Measurements from ENCODE around the gene ATG16L1. TPM values are rescaled to one million over a fixed set of nuclear protein-coding genes. Genes with fewer than 3 reads are reported as not detected.

Gene ATG16L1
- 24.2 and 29.3 TPM in 2 replicates for total RNA-seq

DNA sequence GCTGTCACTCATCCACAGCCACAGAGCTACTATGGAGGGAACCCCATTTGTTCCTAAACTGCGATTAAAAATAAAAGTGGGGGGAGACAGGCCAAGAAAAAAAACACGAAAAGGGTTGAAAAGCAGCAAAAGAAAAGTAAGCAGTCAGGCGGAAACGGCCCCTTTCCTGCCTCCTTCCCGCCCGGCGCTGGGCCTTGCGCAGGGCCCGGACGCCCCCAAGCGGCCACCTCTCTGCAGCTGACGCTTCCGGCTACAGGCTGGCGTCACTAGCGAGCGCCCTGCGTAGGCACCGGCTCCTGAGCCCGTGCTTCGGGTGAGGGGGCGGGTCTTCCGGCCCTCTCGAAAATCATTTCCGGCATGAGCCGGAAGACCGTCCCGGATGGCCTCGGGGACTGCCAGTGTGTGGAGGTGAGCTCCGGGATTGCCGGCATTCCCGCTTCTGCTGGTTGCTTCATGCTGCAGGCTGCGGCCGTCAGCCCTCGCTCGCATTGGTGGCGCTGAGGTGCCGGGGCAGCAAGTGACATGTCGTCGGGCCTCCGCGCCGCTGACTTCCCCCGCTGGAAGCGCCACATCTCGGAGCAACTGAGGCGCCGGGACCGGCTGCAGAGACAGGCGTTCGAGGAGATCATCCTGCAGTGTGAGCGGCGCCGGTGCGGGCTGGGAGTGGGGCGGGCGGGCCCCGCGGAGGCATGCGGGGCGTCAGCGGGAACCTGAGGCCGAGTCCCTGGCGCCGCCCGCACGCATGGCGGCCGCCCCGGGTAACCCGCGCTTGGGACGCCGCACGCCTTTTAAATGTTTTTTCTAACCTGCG lies at the start of gene ATG16L1:
Gene ATG16L1, plus strand, starts transcription at position 368 of the 811 bp plus-strand sequence. Its CDS starts 155 bp downstream, at position 523.
- Histone ChIP-seq H3K4me2 (ENCODE audit: insufficient read depth, low read length) (peak within 1 kb of the TSS; percentile 96), H2AFZ (ENCODE audit: low read length) (peak within 1 kb of the TSS; percentile 94), H3K4me1 (ENCODE audit: insufficient read depth, low read length) (peaks cover 13% of the 10 kb centered on the region), H4K20me1 (ENCODE audit: insufficient read depth, low read length) (peaks cover 23% of the 10 kb centered on the region), H3K27ac (ENCODE audit: low read depth, low read length) (peak within 1 kb of the TSS; percentile 80), H3K9me3 (ENCODE audit: low read depth, low read length) (no peaks in the 10 kb centered on the region), H3K27me3 (ENCODE audit: insufficient read depth, low read length) (no peaks in the 10 kb centered on the region), H3K4me3 (ENCODE audit: insufficient read depth, low read length) (peak within 1 kb of the TSS; percentile 91), H3K36me3 (ENCODE audit: insufficient read depth, low read length) (peaks cover 8% of the 10 kb centered on the region), H3K79me2 (ENCODE audit: insufficient read depth, low read length) (peaks cover 49% of the 10 kb centered on the region)
- peak; percentile 100 for DNase-seq (ENCODE audit: insufficient read length, low spot score, missing footprints)
- TF ChIP-seq, protein P1, sequence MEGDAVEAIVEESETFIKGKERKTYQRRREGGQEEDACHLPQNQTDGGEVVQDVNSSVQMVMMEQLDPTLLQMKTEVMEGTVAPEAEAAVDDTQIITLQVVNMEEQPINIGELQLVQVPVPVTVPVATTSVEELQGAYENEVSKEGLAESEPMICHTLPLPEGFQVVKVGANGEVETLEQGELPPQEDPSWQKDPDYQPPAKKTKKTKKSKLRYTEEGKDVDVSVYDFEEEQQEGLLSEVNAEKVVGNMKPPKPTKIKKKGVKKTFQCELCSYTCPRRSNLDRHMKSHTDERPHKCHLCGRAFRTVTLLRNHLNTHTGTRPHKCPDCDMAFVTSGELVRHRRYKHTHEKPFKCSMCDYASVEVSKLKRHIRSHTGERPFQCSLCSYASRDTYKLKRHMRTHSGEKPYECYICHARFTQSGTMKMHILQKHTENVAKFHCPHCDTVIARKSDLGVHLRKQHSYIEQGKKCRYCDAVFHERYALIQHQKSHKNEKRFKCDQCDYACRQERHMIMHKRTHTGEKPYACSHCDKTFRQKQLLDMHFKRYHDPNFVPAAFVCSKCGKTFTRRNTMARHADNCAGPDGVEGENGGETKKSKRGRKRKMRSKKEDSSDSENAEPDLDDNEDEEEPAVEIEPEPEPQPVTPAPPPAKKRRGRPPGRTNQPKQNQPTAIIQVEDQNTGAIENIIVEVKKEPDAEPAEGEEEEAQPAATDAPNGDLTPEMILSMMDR (IDR thresholded peaks at IDR 0.05; ENCODE audit: extremely low read depth, low read depth, low read length), result peak; percentile 91

GRCh38 chr2:233202531-233202944 lies 48.9 kb upstream of the ATG16L1 start:
- H2AFZ ChIP-seq (ENCODE audit: low read length), result no peak overlapping the region
- no peak overlapping the region for H3K4me3 ChIP-seq (ENCODE audit: insufficient read depth, low read length)
- H3K36me3 ChIP-seq (ENCODE audit: insufficient read depth, low read length), result no peaks in the 10 kb centered on the region
- DNase-seq (ENCODE audit: insufficient read length, low spot score, missing footprints), result no peak
- peaks cover 9% of the 10 kb centered on the region for H3K27me3 ChIP-seq (ENCODE audit: insufficient read depth, low read length)
- H3K27ac ChIP-seq (ENCODE audit: low read depth, low read length), result no peak overlapping the region
- H4K20me1 ChIP-seq (ENCODE audit: insufficient read depth, low read length), result no peaks in the 10 kb centered on the region
- no peaks in the 10 kb centered on the region for H3K4me1 ChIP-seq (ENCODE audit: insufficient read depth, low read length)
- no peak overlapping the region for H3K4me2 ChIP-seq (ENCODE audit: insufficient read depth, low read length)
- peaks cover 6% of the 10 kb centered on the region for H3K9me3 ChIP-seq (ENCODE audit: low read depth, low read length)
- TF ChIP-seq, protein P1 (IDR thresholded peaks at IDR 0.05; ENCODE audit: extremely low read depth, low read depth, low read length), result no peak
- H3K79me2 ChIP-seq (ENCODE audit: insufficient read depth, low read length), result no peaks in the 10 kb centered on the region

- Histone ChIP-seq H3K4me2 (ENCODE audit: insufficient read depth, low read length) (no peak overlapping the region), H4K20me1 (ENCODE audit: insufficient read depth, low read length) (no peaks in the 10 kb centered on the region), H3K9me3 (ENCODE audit: low read depth, low read length) (peaks cover 6% of the 10 kb centered on the region), H3K36me3 (ENCODE audit: insufficient read depth, low read length) (no peaks in the 10 kb centered on the region), H3K4me1 (ENCODE audit: insufficient read depth, low read length) (no peaks in the 10 kb centered on the region), H3K4me3 (ENCODE audit: insufficient read depth, low read length) (no peak overlapping the region), H3K79me2 (ENCODE audit: insufficient read depth, low read length) (no peaks in the 10 kb centered on the region), H3K27me3 (ENCODE audit: insufficient read depth, low read length) (peaks cover 12% of the 10 kb centered on the region), H2AFZ (ENCODE audit: low read length) (no peak overlapping the region), H3K27ac (ENCODE audit: low read depth, low read length) (no peak overlapping the region)
- no peak for DNase-seq (ENCODE audit: insufficient read length, low spot score, missing footprints)
- TF ChIP-seq, protein P1 (IDR thresholded peaks at IDR 0.05; ENCODE audit: extremely low read depth, low read depth, low read length), result no peak
Measured at GRCh38 chr2:233203060-233203459, 48.4 kb upstream of the ATG16L1 start.

DNA sequence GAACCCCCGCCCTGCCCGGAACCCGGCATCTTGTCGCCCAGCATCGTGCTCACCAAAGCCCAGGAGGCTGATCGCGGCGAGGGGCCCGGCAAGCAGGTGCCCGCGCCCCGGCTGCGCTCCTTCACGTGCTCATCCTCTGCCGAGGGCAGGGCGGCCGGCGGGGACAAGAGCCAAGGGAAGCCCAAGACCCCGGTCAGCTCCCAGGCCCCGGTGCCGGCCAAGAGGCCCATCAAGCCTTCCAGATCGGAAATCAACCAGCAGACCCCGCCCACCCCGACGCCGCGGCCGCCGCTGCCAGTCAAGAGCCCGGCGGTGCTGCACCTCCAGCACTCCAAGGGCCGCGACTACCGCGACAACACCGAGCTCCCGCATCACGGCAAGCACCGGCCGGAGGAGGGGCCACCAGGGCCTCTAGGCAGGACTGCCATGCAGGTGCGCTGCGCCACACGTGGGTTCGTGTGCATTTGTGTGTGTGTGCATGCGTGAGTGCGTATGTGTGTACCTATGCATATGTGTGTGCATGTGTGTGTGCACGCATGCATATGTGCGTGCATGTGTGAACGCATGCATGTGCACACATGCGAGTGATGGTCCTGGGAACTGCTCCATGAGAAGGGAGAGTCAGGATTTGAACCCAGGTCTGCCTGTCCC lies 47.1 kb upstream of the ATG16L1 start:
- H2AFZ ChIP-seq (ENCODE audit: low read length), result no peak overlapping the region
- TF ChIP-seq, protein P1 (IDR thresholded peaks at IDR 0.05; ENCODE audit: extremely low read depth, low read depth, low read length), result no peak

More for the DNA sequence above, 47.1 kb upstream of the ATG16L1 start:
- peaks cover 6% of the 10 kb centered on the region for H3K9me3 ChIP-seq (ENCODE audit: low read depth, low read length)
- no peak overlapping the region for H3K27ac ChIP-seq (ENCODE audit: low read depth, low read length)
- peaks cover 21% of the 10 kb centered on the region for H3K27me3 ChIP-seq (ENCODE audit: insufficient read depth, low read length)
- no peaks in the 10 kb centered on the region for H3K36me3 ChIP-seq (ENCODE audit: insufficient read depth, low read length)
- no peaks in the 10 kb centered on the region for H3K79me2 ChIP-seq (ENCODE audit: insufficient read depth, low read length)
- H3K4me2 ChIP-seq (ENCODE audit: insufficient read depth, low read length), result no peak overlapping the region
- no peak for DNase-seq (ENCODE audit: insufficient read length, low spot score, missing footprints)
- H3K4me1 ChIP-seq (ENCODE audit: insufficient read depth, low read length), result no peaks in the 10 kb centered on the region
- H4K20me1 ChIP-seq (ENCODE audit: insufficient read depth, low read length), result no peaks in the 10 kb centered on the region
- no peak overlapping the region for H3K4me3 ChIP-seq (ENCODE audit: insufficient read depth, low read length)

Data from osteoblast (primary cell).